Stimulated activated CD8-positive, alpha-beta memory T cell treated with anti-CD3 and anti-CD28 coated beads, Interleukin-4, amount 100 ng/mL, for 4 hours (primary cell): ENCODE measurements around the gene SPINT3.
"Not testable (repeated sequence)": the region's sequence is repeated elsewhere in the genome, so short reads cannot be mapped to it uniquely, and the experiment has no call there.

ENCODE experiments used
- DNase-seq, 2 donors: peaks; one replicate each; pipeline ENCODE4 v3.0.0-alpha.2; 2020; ENCODE audit warnings: low read depth in 2 of 2, low spot score in 1 of 2

Gene SPINT3

GRCh38 chr20:45503403-45503802 lies 12.0 kb downstream of the SPINT3 start:
- no peak for DNase-seq

DNA sequence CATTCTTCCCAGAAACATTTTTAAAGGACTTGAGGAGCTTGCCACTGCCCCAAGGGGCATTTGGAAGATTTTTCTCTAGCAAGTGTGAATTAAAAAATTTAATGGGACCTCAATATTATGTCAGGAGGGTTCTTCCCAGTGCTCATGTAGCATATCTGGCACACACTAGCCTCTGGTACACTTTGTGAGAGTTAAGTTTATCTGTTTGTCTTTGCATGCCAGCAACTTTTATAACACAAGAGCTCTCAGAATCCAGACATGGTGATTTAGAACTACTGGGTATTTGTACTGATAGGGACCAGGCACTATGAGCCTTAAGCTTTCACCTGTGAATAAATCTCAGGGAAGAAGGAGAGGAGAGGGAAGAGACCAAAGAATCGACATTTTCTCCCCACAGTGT lies 12.9 kb downstream of the SPINT3 start:
- DNase-seq: no peak

DNA sequence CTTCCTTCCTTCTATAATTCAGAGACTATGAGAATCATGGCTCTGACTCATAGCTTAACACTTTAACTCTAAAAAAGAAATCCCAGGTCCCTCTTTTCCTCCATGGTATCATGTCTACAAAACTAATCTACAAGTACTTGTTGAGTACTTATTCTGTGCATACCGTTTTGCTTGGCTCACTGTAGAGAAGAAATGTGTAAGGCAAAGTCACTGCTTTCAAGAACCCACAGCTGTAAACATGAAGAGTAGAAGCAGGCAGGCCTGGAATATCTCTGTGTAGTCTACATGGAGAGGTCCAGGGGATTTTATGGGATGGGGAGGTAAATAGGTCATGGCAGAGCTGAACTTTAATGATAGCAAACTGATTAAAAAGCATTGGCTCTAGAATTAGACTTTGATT lies 13.8 kb downstream of the SPINT3 start:
- no peak for DNase-seq

GRCh38 chr20:45500022-45500421 lies 15.4 kb downstream of the SPINT3 start:
- no peak for DNase-seq

DNA sequence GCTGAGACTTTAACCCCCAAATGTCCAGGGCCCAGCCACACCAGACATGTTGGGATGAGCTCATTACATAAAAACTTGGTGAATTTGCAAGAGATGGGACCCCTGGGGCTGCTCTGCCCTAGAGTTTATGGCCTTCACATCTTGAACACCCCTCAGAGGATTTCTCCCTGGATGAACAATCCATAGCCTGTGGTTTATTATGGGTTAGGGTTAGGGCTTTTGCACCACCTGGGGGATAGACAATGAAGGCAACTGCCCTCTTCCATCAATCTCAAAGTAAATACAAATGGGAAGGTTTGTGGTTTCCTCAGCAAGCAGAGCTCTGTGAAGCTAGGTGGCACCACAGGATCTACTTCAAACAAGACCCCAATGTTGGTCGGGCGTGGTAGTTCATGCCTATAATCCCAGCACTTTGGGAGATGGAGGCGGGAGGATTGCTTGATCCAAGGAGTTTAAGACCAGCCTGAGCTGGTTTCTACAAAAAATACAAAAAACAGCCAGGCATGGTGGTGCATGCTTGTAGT lies 17.4 kb downstream of the SPINT3 start:
- DNase-seq: no peak

DNA sequence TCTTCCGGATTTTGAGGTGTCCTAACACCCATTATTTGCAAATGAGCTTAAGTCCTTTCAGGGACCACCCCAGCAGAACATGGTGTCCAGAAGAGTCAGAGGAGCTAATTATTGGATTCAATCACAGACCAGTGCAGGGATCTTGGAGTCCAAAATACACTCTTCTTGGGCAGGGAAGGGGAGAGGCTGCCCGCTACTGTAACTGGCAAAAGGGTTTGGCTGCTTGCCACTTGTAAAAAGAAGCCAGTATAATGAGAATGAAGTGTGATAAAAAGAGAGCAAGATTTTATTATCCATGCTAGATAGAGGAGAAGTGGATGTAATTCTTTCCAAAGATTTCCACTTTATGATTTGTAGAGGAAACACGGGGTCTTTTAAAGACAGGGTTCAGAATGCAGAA lies 19.3 kb downstream of the SPINT3 start:
- DNase-seq: no peak

DNA sequence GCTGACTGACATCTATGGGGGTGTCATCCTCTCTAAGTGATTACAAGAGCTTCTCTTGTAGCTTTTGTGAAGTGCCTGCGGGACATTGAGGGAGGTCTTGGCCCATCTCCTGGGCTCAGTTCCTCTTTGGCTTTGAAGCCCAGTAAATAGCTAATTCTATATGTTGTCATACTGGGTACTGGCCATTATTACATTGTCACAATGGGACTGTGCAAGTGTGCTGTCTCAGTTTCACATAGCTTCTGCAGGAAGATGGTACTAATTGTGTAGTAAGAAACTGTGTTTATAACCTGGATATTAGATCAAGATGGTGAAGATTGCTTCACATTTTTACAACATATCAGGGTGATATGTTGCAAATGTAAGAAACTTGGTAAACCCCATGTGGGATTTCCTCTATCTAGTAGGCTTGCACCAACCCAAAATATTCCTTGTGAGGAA lies 19.9 kb downstream of the SPINT3 start:
- DNase-seq: no peak

GRCh38 chr20:45489083-45489531 lies 26.3 kb downstream of the SPINT3 start:
- no peak for DNase-seq

GRCh38 chr20:45487231-45487635 lies 28.2 kb downstream of the SPINT3 start:
- no peak for DNase-seq

- DNase-seq: no peak
These were observed 30.0 kb downstream of the SPINT3 start for GRCh38 chr20:45485388-45485787.

- DNase-seq: no peak
These were observed 30.7 kb downstream of the SPINT3 start for GRCh38 chr20:45484676-45485075.

DNA sequence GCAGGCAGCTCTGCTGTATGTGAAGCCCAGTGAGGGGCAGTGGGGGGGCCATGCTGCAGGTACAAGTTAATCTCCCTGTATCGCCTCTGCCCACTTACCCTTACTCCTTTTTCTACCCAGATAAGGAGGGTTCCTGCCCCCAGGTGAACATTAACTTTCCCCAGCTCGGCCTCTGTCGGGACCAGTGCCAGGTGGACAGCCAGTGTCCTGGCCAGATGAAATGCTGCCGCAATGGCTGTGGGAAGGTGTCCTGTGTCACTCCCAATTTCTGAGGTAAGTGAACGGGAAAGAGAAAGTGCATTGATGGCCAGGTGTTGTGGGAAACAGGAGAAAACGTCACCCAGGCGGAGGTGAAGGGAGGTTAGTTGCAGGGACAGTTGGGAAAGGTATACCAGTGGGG lies 35.6 kb downstream of the SPINT3 start:
- no peak for DNase-seq

DNA sequence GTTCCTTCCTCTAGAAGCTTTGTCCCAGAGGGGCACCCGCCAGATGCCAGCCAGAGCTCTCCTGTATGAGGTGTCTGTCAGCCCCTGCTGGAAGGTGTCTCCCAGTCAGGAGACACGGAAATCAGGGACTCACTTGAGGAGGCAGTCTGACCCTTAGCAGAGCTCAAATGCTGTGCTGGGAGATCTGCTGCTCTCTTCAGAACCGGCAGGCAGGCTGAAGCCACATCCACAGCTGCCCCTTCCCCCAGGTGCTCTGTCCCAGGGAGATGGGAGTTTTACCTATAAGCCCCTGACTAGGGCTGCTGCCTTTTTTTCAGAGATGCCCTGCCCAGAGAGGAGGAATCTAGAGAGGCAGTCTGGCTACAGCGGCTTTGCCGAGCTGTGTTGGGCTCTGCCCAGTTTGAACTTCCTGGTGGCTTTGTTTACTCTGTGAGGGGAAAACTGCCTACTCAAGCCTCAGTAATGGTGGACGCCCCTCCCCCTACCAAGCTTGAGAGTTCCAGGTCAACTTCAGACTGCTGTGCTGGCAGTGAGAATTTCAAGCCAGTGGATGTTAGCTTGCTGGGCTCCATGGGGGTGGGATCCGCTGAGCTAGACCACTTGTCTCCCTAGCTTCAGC lies 37.8 kb downstream of the SPINT3 start:
- DNase-seq: not testable (repeated sequence)

GRCh38 chr20:45472286-45472685 lies 43.1 kb downstream of the SPINT3 start:
- DNase-seq: not testable (repeated sequence)

GRCh38 chr20:45470937-45471336 lies 44.5 kb downstream of the SPINT3 start:
- no peak for DNase-seq

- DNase-seq: no peak
These were observed 45.0 kb downstream of the SPINT3 start for GRCh38 chr20:45470262-45470931.

- DNase-seq: no peak
These were observed 45.8 kb downstream of the SPINT3 start, which contains the start of gene WFDC2 for GRCh38 chr20:45469336-45470261. Gene WFDC2 (plus strand): TSS chr20:45469753. CDS start chr20:45469782, 29 bp downstream.

DNA sequence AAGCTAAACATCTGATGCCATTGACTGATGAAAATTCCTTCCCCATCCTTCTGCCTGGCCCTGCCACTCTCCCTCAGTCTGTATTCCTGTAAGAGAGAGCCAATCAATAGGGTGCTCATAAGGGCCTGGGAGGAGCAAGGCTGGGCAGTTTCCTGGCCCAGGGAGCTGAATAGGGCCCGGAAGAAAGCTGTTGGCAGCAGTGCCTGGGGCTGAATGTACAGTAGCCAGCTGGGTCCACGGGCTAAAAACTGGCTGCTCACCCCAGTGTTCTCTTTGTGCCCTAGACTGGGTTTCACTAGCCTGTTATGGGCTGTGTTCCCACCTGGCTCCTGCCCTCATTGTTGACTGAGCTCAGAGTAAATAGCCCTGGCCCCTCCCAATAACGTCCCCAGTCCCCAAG lies 47.6 kb downstream of the SPINT3 start:
- DNase-seq: no peak

GRCh38 chr20:45467172-45467571 lies 48.2 kb downstream of the SPINT3 start:
- no peak for DNase-seq

DNA sequence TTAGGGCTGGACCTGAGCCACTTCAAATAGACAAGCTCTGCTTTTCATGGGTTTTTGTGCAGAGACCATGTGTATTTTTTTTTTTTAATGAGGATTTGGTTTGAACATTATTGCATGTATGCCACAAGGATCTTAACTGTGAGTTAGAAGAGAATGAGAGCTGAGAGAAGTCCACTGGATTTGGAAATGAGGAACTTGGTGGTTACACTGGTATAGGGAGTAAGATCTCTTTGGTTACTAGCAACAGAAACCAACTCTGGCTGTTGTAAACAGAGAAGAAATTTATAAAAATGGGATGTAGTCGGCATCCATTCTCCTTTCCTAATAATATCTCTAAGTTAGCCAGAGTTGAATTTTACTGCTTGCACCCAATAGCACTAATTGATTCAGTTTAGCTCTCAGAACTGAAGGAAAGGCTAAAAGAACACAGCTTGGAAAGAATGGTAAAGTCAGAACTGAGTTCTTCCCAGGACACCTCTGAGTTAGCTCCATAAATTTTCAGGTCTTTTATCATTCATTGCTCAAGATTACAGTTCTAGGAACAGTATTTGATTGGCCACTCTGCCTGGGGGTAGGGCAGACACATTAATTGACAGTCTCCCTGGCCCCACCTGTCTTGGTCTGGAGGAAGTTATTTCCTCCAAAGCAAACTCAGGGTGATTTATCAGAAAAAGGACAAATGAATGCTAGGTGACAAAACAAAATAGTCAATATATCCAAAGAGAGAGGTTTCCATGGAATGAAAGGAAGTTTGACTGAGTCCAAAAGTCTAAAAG lies 49.7 kb downstream of the SPINT3 start:
- no peak for DNase-seq

DNA sequence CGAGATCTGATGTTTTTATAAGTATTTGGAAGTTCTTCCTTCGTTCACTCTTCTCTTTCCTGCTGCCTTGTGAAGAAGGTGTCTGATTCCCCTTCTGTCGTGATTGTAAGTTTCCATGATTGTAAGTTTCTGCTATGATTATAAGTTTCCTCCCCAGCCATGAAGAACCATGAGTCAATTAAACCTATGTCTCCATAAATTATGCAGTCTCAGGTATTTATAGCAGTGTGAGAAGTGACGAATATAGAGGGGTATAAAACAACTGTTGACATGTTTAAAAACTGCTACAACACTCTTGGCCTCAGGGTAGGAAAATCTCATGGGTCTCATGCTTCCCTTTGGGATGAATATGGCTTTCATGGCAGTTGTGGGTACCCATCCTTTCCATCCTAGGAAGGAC lies 51.7 kb downstream of the SPINT3 start:
- DNase-seq: no peak
